GM18499 (cell line): Measurements from ENCODE around the gene SAMD1.

Experiments
- ATAC-seq: cut with Tn5 transposase; IDR thresholded peaks from one replicate; pipeline ENCODE4 v1.9.1; 2021; ENCODE audit warnings: moderate number of reproducible peaks; ENCODE audit not compliant: insufficient read depth, unreplicated experiment

Gene SAMD1

GRCh38 chr19:14042659-14043608, 47.6 kb downstream of the SAMD1 start:
- ATAC-seq = peak; percentile 64

- no peak for ATAC-seq
Observed at GRCh38 chr19:14039181-14039580, 51.4 kb downstream of the SAMD1 start.
